IPS-18c (cell line): ENCODE data around the gene PCBP4.

Experiments
- H3K4me3 ChIP-seq: 2 replicates; pipeline ENCODE4 v1.7.0; 2013; ENCODE audit warnings: low read depth, mild to moderate bottlenecking, low read length, moderate library complexity; ENCODE audit not compliant: insufficient read depth
- H3K9me3 ChIP-seq: one replicate; pipeline ENCODE4 v1.6.1; 2013; ENCODE audit warnings: mild to moderate bottlenecking, low read length, moderate library complexity; ENCODE audit not compliant: control insufficient read depth, insufficient read depth

The PCBP4 gene

GRCh38 chr3:51980253-51980652, 13.0 kb upstream of the PCBP4 start:
- Histone ChIP-seq H3K9me3 (no peaks in the 10 kb centered on the region), H3K4me3 (no peak overlapping the region)

- H3K9me3 ChIP-seq, result no peaks in the 10 kb centered on the region
- no peak overlapping the region for H3K4me3 ChIP-seq
These were observed 10.9 kb upstream of the PCBP4 start for GRCh38 chr3:51978143-51978502.

- H3K9me3 ChIP-seq, result no peaks in the 10 kb centered on the region
- no peak overlapping the region for H3K4me3 ChIP-seq
These were observed 10.3 kb upstream of the PCBP4 start for GRCh38 chr3:51977446-51978142.

GRCh38 chr3:51975852-51976549, 8.7 kb upstream of the PCBP4 start:
- Histone ChIP-seq H3K4me3 (peak overlapping the region; percentile 67; the same call in 1 of the 2 replicates), H3K9me3 (no peaks in the 10 kb centered on the region)

GRCh38 chr3:51974963-51975851, 8.0 kb upstream of the PCBP4 start, which contains the start of gene ABHD14A:
TSS of gene ABHD14A (plus strand) at chr3:51975064. CDS start at chr3:51975136, 72 bp downstream.
- H3K9me3 ChIP-seq, result no peaks in the 10 kb centered on the region
- H3K4me3 ChIP-seq, result peak within 1 kb of the TSS; percentile 67

GRCh38 chr3:51974277-51974962, 7.2 kb upstream of the PCBP4 start:
- H3K4me3 ChIP-seq, result peak overlapping the region; percentile 67
- H3K9me3 ChIP-seq, result no peaks in the 10 kb centered on the region

GRCh38 chr3:51971350-51971749, 4.1 kb upstream of the PCBP4 start:
- Histone ChIP-seq H3K9me3 (no peaks in the 10 kb centered on the region), H3K4me3 (no peak overlapping the region)

- Histone ChIP-seq H3K4me3 (no peak overlapping the region), H3K9me3 (no peaks in the 10 kb centered on the region)
These were observed 3.5 kb upstream of the PCBP4 start for GRCh38 chr3:51970606-51971300.

GRCh38 chr3:51969841-51970240, 2.6 kb upstream of the PCBP4 start:
- Histone ChIP-seq H3K9me3 (no peaks in the 10 kb centered on the region), H3K4me3 (no peak overlapping the region)

GRCh38 chr3:51968883-51969678, 1.8 kb upstream of the PCBP4 start:
- 0 out of 2 replicates have a peak overlapping the region, but pooled peaks have one; percentile 76 for H3K4me3 ChIP-seq

GRCh38 chr3:51968170-51968775, 1.0 kb upstream of the PCBP4 start:
- no peaks in the 10 kb centered on the region for H3K9me3 ChIP-seq
- H3K4me3 ChIP-seq, result peak overlapping the region; percentile 76

More at GRCh38 chr3:51968883-51969678, 1.8 kb upstream of the PCBP4 start:
- H3K9me3 ChIP-seq, result no peaks in the 10 kb centered on the region

- peak overlapping the region; percentile 53; the same call in 1 of the 2 replicates for H3K4me3 ChIP-seq
- no peaks in the 10 kb centered on the region for H3K9me3 ChIP-seq
These were observed 301 bp downstream of the PCBP4 start for GRCh38 chr3:51966922-51967383.

GRCh38 chr3:51966486-51966885, 768 bp downstream of the PCBP4 start:
- Histone ChIP-seq H3K4me3 (peak overlapping the region; percentile 53), H3K9me3 (no peaks in the 10 kb centered on the region)

GRCh38 chr3:51966016-51966415, 1.2 kb downstream of the PCBP4 start:
- Histone ChIP-seq H3K9me3 (no peaks in the 10 kb centered on the region), H3K4me3 (peak overlapping the region; percentile 53)

- Histone ChIP-seq H3K4me3 (no peak overlapping the region), H3K9me3 (no peaks in the 10 kb centered on the region)
These were observed 2.7 kb downstream of the PCBP4 start for GRCh38 chr3:51964521-51964920.
